22Rv1 (cell line): ENCODE results near the gene CUEDC1.

ENCODE experiments used
- H3K27ac ChIP-seq: fragments of 450-650 bp; 2 replicates; pipeline ENCODE4 v1.5.1; 2017
- CTCF ChIP-seq: fragments of 450-650 bp; IDR thresholded peaks from 2 replicates; pipeline ENCODE4 v1.5.1; 2017; ENCODE audit warnings: mild to moderate bottlenecking
- ZFX ChIP-seq: fragments of 450-650 bp; IDR thresholded peaks from 2 replicates; pipeline ENCODE4 v1.6.1; 2017; ENCODE audit warnings: antibody characterized with exemption, borderline replicate concordance

CUEDC1 gene

GRCh38 chr17:57881143-57881542 is 74.1 kb downstream of the CUEDC1 start:
- no peak for TF ChIP-seq ZFX
- no peak for TF ChIP-seq CTCF
- no peak overlapping the region for H3K27ac ChIP-seq

GRCh38 chr17:57880086-57880456 is 75.1 kb downstream of the CUEDC1 start:
- no peak overlapping the region for H3K27ac ChIP-seq
- no peak for TF ChIP-seq ZFX
- no peak for TF ChIP-seq CTCF

- no peak overlapping the region; the same call in 1 of the 2 replicates for H3K27ac ChIP-seq
These were observed 75.7 kb downstream of the CUEDC1 start for GRCh38 chr17:57879437-57880085.

GRCh38 chr17:57877803-57878377 is 77.3 kb downstream of the CUEDC1 start:
- no peak overlapping the region for H3K27ac ChIP-seq
- no peak for TF ChIP-seq CTCF
- TF ChIP-seq ZFX, result no peak

More at GRCh38 chr17:57879437-57880085, 75.7 kb downstream of the CUEDC1 start:
- TF ChIP-seq ZFX (no peak), CTCF (no peak)

GRCh38 chr17:57876866-57877237 is 78.4 kb downstream of the CUEDC1 start:
- no peak overlapping the region for H3K27ac ChIP-seq
- TF ChIP-seq CTCF (no peak), ZFX (no peak)

- H3K27ac ChIP-seq, result no peak overlapping the region
- no peak for TF ChIP-seq CTCF
- TF ChIP-seq ZFX, result no peak
These were observed 79.0 kb downstream of the CUEDC1 start for GRCh38 chr17:57876023-57876865.
